GM12891 (cell line): Measurements from ENCODE around the gene INPP5B.

Experiments
- POLR2A ChIP-seq: IDR thresholded peaks from 2 replicates; pipeline ENCODE4 v1.6.1; 2011; ENCODE audit warnings: low read depth, low read length, control low read depth
- POLR2AphosphoS5 ChIP-seq: IDR thresholded peaks from 2 replicates; pipeline ENCODE4 v1.6.1; 2011; ENCODE audit warnings: low read depth, low read length, control low read depth
- SPI1 ChIP-seq: IDR thresholded peaks from 2 replicates; pipeline ENCODE4 v1.6.1; 2011; ENCODE audit warnings: low read depth, low read length, control low read depth
- TAF1 ChIP-seq: IDR thresholded peaks from 2 replicates; pipeline ENCODE4 v1.6.1; 2011; ENCODE audit warnings: low read depth, low read length, control low read depth

GRCh38 chr1:37945743-37946702 is 830 bp downstream of the INPP5B start:
- no peak for TF ChIP-seq POLR2AphosphoS5
- TF ChIP-seq POLR2A: 0 out of 2 replicates have a peak, but pooled peaks have one; percentile 16
- no peak for TF ChIP-seq TAF1
- no peak for TF ChIP-seq SPI1
